Measurements from ENCODE around the gene EARS2.

- no peak for TF ChIP-seq CTCF (conservative IDR thresholded peaks at IDR 0.05)
- TF ChIP-seq EZH2 (IDR thresholded peaks at IDR 0.05; ENCODE audit: low read depth) = no peak
Measured at GRCh38 chr16:23515881-23516280, 41.3 kb downstream of the EARS2 start.
